AML-193 (cell line): ENCODE data around the gene ABCA12.
"Not testable (repeated sequence)": the region's sequence is repeated elsewhere in the genome, so short reads cannot be mapped to it uniquely, and the experiment has no call there.

ENCODE experiments used
- DNase-seq, 2 experiments: peaks; one replicate each; lab custom pipeline; 2025; lab: John Stamatoyannopoulos, UW

The ABCA12 gene, protein sequence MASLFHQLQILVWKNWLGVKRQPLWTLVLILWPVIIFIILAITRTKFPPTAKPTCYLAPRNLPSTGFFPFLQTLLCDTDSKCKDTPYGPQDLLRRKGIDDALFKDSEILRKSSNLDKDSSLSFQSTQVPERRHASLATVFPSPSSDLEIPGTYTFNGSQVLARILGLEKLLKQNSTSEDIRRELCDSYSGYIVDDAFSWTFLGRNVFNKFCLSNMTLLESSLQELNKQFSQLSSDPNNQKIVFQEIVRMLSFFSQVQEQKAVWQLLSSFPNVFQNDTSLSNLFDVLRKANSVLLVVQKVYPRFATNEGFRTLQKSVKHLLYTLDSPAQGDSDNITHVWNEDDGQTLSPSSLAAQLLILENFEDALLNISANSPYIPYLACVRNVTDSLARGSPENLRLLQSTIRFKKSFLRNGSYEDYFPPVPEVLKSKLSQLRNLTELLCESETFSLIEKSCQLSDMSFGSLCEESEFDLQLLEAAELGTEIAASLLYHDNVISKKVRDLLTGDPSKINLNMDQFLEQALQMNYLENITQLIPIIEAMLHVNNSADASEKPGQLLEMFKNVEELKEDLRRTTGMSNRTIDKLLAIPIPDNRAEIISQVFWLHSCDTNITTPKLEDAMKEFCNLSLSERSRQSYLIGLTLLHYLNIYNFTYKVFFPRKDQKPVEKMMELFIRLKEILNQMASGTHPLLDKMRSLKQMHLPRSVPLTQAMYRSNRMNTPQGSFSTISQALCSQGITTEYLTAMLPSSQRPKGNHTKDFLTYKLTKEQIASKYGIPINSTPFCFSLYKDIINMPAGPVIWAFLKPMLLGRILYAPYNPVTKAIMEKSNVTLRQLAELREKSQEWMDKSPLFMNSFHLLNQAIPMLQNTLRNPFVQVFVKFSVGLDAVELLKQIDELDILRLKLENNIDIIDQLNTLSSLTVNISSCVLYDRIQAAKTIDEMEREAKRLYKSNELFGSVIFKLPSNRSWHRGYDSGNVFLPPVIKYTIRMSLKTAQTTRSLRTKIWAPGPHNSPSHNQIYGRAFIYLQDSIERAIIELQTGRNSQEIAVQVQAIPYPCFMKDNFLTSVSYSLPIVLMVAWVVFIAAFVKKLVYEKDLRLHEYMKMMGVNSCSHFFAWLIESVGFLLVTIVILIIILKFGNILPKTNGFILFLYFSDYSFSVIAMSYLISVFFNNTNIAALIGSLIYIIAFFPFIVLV (N-terminal part only)

DNA sequence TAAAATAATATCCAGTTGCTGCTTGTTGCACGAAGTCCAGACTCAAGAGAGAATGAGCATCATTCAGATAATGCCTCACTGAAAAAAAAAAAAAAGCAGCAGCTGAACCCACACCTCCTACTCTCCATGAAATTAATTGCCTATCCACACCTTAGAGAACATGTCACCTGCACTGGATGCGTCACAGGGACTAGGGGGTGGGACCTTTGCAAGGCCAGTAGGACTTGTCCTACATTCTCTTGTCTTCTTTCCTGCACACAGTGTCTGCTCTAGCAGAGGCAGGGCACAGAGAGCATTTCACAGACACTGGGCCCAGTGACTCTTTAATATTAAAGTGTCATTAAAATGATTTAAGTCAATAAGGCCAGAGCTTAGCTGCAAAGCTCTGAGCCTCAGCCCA, at the start of gene ABCA12:
ABCA12 (minus strand) TSS at position 148 of the 400 bp plus-strand sequence. CDS start 418 bp downstream, outside the sequence.
- no peak for DNase-seq

- no peak for DNase-seq
These were observed 49.7 kb upstream of the ABCA12 start for GRCh38 chr2:215188078-215188477.

DNA sequence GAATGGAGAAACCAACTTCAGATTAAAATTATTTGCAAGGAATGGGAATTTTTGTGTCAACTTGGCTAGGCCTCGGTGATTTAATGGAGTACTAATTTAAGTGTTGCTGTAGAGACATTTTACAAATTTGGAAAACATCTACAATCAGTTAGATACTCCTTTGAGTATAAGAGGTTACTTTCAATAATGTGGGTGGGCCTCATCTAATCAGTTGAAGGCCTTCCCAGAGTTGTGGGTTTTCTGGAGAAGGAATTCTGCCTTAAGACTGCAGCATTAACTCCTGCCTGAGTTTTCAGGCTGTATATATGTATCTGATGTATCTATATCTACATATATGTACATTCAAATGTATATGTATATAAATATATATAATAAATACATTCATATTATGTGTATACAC, 47.6 kb upstream of the ABCA12 start:
- no peak for DNase-seq

DNA sequence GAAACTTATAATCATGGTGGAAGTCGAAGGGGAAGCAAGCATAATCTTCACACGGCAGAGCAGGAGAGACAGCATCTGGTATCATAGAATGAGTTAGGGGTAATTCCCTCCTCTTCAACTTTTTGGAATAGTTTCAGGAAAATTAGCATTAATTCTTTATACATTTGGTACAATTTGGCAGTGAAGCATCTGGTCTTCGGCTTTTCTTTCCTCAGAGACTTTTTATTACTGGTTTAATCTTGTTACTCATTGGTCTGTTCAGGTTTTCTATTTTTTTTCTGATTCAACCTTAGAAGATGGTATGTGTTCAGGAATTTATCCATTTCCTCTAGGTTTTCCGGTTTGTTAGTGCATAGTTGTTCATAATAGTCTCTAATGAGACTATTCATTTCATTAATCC, 39.7 kb upstream of the ABCA12 start:
- DNase-seq = no peak

DNA sequence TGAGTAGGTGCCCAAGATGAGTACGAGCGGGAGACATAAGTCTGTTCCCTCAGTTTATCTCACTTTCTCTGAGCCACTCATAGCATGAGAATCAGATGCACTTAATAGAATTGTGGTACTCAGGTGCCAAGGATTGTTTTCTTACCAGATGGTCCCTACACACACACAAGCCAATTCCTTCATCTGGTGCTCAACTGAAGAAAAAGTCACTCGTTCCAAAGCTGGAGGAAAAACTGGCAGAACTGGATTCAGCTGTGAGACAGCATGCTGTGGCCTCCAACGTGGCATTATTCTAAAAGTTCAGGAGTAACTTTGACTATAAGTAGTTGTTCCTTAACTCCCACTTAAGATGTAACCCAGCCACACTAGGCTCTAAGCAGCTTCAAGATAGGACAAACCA, 33.4 kb upstream of the ABCA12 start:
- DNase-seq = no peak

DNA sequence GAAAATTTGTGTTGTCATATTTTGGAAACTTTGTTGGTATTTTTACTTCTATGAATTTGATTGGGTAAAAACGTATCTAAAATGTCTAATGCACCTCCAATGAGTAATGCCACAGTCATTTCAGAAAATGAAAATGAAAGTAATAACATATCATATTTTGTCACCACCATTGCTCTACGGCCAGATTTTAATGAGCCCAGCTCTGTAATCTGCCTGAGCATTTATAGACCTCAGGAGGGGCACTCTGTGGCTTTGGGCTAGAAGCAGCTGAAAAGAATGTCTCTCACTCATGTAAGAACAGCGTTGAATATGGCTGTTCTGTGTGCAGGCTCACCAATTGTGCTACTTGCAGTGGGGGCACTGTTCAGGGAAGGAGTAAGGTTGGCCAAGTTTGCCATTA, 32.7 kb upstream of the ABCA12 start:
- DNase-seq = no peak

DNA sequence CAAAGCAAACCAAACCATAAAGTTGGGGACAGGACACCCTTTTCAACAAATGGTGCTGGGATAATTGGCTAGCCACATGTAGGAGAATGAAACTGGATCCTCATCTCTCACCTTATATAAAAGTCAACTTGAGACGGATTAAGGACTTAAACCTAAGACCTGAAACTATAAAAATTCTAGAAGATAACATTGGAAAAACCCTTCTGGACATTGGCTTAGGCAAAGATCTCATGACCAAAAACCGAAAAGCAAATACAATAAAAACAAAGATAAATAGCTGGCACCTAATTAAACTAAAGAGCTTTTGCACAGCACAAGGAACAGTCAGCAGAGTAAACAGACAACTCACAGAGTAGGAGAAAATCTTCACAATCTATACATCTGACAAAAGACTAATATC, 28.1 kb upstream of the ABCA12 start:
- DNase-seq = not testable (repeated sequence)

DNA sequence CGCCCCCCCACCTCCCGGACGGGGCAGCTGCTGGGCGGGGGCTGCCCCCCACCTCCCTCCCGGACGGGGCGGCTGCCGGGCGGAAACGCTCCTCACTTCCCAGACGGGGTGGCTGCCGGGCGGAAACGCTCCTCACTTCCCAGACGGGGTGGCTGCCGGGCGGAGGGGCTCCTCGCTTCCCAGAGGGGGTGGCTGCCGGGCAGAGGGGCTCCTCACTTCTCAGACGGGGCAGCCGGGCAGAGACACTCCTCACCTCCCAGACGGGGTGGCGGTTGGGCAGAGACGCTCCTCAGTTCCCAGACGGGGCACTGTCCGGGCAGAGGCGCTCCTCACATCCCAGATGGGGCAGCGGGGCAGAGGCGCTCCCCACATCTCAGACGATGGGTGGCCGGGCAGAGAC, 24.9 kb upstream of the ABCA12 start:
- DNase-seq = not testable (repeated sequence)

DNA sequence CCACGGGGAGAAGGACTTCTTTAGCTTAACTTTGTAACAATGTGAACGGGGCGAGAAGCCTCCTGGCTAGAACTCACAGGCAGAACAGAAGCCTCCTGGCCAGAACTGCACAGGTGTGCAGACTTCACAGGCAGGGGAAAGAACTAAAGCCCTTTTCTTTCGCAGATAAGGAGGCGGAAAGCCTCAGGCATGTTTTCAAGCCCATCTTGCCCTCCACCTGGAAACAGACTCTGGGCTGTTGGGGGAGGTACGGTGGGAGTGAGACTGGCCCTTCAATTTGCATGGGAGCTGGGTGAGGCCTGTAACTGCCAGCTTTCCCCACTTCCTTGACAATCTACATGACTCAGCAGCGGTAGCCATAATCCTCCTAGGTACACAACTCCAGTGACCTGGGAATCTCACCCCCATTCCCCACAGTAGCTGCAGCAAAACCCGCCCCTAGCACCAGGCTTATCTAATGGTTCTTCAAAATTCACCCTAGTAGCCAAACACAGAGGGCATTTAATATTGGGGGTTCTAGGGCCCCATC, 22.9 kb upstream of the ABCA12 start:
- no peak for DNase-seq

- DNase-seq = no peak
These were observed 21.7 kb upstream of the ABCA12 start for GRCh38 chr2:215160081-215160480.

- no peak for DNase-seq
These were observed 18.0 kb upstream of the ABCA12 start for GRCh38 chr2:215156453-215156852.

DNA sequence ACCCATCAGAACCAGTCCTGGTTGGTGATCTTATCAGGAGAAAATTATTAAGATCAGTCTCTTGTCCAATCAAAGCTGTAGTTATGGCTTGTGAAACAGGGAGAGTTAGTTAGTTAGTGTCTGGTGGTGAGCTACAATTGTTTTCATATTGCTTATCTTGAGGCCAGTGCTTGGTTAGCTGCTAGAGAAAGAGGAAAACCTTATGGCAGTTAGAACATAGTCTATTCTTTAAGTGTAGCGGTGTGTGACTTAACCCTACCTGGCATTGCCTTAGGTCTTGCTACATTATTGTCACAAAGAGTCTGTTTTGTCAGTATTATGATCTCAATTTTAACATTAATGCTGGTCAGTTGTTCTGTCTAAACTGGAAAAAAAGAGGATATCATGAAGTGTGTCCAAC, 11.5 kb upstream of the ABCA12 start:
- no peak for DNase-seq

DNA sequence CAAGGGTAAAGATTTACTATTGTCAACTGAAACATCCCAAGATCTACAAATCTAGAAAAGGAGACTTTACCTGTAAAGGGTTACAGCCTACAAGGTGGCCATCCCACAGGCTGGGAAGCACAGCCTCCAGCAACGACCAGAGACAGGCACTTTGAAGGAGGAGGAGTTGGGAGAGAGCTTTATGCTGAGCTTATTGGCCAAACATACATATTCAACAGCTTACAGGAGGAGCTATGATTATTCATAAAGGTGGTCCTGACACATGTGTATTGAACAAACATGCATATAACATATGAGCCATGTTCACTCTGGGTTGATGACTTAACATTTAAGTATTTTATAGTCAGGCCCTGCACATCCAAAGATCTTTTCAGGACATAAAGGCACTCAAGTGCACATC, 11.1 kb upstream of the ABCA12 start:
- no peak for DNase-seq

- no peak for DNase-seq
These were observed 10.6 kb upstream of the ABCA12 start for GRCh38 chr2:215149060-215149459.

- no peak for DNase-seq
These were observed 7.2 kb upstream of the ABCA12 start for GRCh38 chr2:215145611-215146010.

GRCh38 chr2:215144106-215144875, 5.9 kb upstream of the ABCA12 start:
- no peak for DNase-seq

DNA sequence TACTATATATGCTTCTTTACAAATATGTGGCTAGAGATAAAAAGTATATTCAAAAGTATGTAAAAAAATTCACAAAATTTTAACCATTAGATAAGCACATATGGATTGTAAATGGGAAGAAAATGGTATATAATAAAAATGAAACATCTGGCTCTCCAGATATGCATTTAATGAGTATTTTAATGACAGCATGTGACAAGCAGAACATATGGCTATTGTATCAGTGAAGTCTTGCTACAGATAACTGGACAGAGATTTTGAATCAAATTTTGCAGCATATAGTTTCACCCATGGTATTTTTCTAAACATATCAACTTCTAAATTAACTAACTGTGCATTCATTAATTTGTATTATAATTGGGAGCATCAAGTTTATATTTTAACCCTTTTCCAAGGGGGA, 5.0 kb upstream of the ABCA12 start:
- no peak for DNase-seq

- no peak for DNase-seq
These were observed 3.3 kb upstream of the ABCA12 start for GRCh38 chr2:215141706-215142105.

DNA sequence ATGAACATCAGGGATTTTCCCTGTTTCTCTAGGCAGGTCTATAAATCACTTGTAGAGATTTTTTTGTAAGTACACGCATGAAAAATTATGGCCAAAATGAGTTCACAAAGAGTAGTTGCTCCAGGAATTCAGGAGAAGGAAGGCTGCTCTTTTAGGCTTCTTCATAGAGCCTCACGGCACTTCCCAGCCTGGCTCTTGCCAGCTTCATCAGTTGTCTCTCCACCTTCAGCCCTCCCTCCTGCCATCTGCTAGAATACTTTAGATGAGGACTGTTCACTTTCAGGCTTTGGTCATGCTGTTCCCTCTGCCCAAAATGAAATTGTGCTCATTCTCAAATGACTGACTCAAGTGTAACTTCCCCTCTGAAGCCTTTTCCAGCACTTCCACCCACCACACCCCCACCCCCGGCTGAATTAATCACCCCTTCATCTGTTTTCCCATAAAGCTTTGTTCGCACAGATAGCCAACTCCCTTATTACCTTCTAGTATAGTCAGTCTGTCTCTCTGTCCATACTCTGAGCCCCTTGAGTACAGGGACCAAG, 1.8 kb upstream of the ABCA12 start:
- DNase-seq = no peak

DNA sequence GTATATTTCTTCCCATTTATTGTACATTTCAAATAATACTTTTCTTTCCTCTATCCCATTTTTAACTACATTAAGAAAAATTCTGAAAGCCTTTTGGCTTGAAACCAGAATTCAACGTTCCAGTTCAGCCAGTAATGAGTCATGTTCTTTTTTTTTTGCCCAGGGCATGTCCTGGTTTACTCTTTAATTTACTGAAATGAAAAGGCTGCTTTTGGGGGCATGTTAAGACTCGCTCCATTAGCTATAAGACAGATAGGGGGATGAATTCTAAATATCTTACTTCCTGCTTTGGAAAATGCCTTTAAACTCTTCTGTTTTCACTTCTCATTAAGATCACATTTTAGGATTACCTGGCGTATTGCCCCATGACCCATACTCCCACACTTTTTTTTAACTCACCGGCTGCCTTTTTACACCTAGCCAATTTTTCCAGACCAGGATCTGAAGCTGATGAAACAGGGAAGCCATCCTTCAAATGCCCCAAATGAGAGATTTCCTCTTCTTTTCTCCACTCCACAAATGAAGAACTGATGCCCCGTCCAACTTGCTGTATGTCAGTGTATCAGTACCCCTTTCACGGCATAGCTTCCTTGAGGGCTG, 585 bp downstream of the ABCA12 start:
- no peak for DNase-seq

- no peak for DNase-seq
These were observed 1.1 kb downstream of the ABCA12 start for GRCh38 chr2:215137329-215137686.
